ENCODE results near the gene GREB1L. TPM values are rescaled to one million over a fixed set of nuclear protein-coding genes. Genes with fewer than 3 reads are reported as not detected.

The GREB1L gene
- total RNA-seq, 6 experiments from 2014 or later: 3.1 to 7.9 (median 5.7) TPM

DNA sequence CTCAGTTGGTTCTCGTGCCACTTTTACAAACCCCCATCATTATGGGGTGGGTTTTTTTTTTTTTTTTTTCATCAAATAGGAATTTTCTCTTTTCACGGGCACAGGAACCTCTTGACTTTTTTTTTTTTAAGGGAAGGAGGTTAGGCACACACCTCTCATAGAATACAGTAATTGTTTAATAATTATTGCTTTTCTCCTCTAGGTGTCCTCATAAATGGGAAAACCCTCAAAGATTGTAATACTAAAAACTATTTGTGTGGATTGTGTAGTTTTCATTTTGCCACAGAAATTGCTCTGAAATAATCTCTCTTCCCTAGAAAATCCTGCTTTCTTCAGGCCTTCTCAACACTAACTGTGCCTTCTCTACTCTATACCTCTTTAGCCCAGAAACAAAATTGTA is 147.3 kb downstream of the GREB1L start:
- Histone ChIP-seq H3K36me3 (no peaks in the 10 kb centered on the region), H3K4me1 (no peaks in the 10 kb centered on the region), H3K27ac (no peak overlapping the region), H3K27me3 (no peaks in the 10 kb centered on the region), H3K9me3 (no peaks in the 10 kb centered on the region), H3K4me3 (no peak overlapping the region)
- intact Hi-C loops (cut with DNase I): no loop called here
- no peak for TF ChIP-seq POLR2A (IDR thresholded peaks at IDR 0.05)
- TF ChIP-seq, protein P1, sequence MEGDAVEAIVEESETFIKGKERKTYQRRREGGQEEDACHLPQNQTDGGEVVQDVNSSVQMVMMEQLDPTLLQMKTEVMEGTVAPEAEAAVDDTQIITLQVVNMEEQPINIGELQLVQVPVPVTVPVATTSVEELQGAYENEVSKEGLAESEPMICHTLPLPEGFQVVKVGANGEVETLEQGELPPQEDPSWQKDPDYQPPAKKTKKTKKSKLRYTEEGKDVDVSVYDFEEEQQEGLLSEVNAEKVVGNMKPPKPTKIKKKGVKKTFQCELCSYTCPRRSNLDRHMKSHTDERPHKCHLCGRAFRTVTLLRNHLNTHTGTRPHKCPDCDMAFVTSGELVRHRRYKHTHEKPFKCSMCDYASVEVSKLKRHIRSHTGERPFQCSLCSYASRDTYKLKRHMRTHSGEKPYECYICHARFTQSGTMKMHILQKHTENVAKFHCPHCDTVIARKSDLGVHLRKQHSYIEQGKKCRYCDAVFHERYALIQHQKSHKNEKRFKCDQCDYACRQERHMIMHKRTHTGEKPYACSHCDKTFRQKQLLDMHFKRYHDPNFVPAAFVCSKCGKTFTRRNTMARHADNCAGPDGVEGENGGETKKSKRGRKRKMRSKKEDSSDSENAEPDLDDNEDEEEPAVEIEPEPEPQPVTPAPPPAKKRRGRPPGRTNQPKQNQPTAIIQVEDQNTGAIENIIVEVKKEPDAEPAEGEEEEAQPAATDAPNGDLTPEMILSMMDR (IDR thresholded peaks at IDR 0.05): peak in 3 of 4 donors; percentile 5 to 16 (median 14)
- DNase-seq (no peak), ATAC-seq (no peak)
- 85% methylated on average over 2 of the region's 2 CpGs for WGBS (ENCODE audit: insufficient coverage, low coverage, low lambda C conversion rate, missing lambda C conversion rate)

DNA sequence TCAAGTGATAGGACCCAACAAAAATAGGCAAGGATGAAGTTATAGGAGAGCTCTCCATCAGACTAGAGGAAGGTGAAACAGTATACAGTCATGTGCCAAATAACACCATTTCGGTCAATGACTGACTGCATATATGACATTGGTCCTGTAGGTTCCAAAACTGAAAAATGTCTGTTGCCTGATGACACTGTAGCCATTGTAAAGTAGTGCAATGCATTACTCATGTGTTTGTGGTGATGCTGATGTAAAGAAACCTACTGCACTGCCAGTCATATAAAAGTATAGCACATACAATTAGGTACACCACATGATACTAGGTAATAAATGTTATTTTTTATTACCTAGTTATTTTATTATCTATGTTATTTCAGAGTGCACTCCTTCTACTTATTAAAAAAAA is 147.9 kb downstream of the GREB1L start:
- H3K27ac ChIP-seq: no peak overlapping the region
- H3K36me3 ChIP-seq: no peaks in the 10 kb centered on the region
- H3K4me3 ChIP-seq: no peak overlapping the region
- no peak for DNase-seq
- no peaks in the 10 kb centered on the region for H3K9me3 ChIP-seq
- no peak for ATAC-seq
- WGBS (ENCODE audit: insufficient coverage, low coverage, low lambda C conversion rate, missing lambda C conversion rate): 100% methylated on average over 1 of the region's 1 CpG
- no peaks in the 10 kb centered on the region for H3K4me1 ChIP-seq
- intact Hi-C loops (cut with DNase I): no loop called here
- no peaks in the 10 kb centered on the region for H3K27me3 ChIP-seq
- TF ChIP-seq, protein P1 (IDR thresholded peaks at IDR 0.05): no peak
- no peak for TF ChIP-seq POLR2A (IDR thresholded peaks at IDR 0.05)

DNA sequence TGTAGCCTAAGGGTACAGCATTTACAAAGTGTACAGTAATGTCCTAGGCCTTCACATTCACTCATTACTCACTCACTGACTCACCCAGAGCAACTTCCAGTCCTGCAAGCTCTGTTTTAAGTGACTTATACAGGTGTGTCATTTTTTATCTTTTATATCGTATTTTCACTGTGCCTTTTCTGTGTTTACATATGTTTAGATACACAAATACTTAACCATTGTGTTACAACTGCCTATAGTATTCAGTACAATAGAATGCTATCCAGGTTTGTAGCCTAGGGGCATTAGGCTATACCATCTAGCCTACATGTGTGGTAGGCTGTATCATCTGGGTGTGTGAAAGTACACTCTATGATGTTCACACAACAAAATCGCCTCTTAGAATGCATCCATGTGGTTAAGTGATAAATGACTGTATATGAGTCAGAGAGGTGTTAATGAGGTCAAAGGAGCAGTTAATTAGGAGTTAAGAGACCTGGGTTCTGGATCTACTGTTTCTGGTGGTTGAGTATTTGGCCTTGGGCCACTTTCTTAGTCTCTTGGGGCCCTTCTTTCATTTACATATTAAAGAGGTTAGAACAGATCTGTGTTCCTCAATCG is 149.1 kb downstream of the GREB1L start:
- DNase-seq: no peak
- intact Hi-C loops (cut with DNase I): no loop called here
- 81% methylated on average over 3 of the region's 3 CpGs for WGBS (ENCODE audit: insufficient coverage, low coverage, low lambda C conversion rate, missing lambda C conversion rate)

DNA sequence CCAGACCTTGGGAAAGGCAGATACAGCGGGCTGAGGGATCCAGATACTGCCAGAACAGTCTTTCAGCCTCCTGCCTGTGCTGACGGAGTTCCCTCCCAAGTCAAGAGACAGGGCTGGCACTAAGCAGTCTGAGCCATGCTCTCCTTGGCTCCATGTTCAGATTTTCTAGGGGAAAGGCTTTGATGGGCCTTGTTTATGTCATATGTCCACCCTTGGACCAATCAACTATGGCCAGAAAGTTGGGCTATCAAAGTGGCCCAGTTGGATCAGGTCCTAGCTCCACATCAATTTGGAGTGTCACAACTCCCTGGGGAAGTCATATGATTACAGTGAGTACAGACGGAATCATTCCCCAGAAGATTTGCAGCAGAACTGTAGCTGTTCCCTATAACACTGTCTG is 152.0 kb downstream of the GREB1L start:
- intact Hi-C loops (cut with DNase I): no loop called here
- Histone ChIP-seq H3K4me1 (no peaks in the 10 kb centered on the region), H3K9me3 (no peaks in the 10 kb centered on the region), H3K36me3 (no peaks in the 10 kb centered on the region), H3K27ac (no peak overlapping the region), H3K27me3 (no peaks in the 10 kb centered on the region), H3K4me3 (no peak overlapping the region)
- ATAC-seq (no peak), DNase-seq (no peak)
- TF ChIP-seq POLR2A (IDR thresholded peaks at IDR 0.05): no peak
- TF ChIP-seq, protein P1 (IDR thresholded peaks at IDR 0.05): no peak
- WGBS (ENCODE audit: insufficient coverage, low coverage, low lambda C conversion rate, missing lambda C conversion rate): 92% methylated on average over 3 of the region's 3 CpGs

More for the DNA sequence above, 149.1 kb downstream of the GREB1L start:
- Histone ChIP-seq H3K27me3 (no peaks in the 10 kb centered on the region), H3K27ac (no peak overlapping the region), H3K36me3 (no peaks in the 10 kb centered on the region), H3K9me3 (no peaks in the 10 kb centered on the region), H3K4me1 (no peaks in the 10 kb centered on the region), H3K4me3 (no peak overlapping the region)
- no peak for ATAC-seq
- TF ChIP-seq POLR2A (IDR thresholded peaks at IDR 0.05): no peak
- TF ChIP-seq, protein P1 (IDR thresholded peaks at IDR 0.05): no peak

All from right lobe of liver (tissue), 6 donors.